ENCODE results near the gene ZNF346. TPM values are rescaled to one million over a fixed set of nuclear protein-coding genes. Genes with fewer than 3 reads are reported as not detected.

The ZNF346 gene
- total RNA-seq, 1 donor from 2014 or later: 13.9 TPM

GRCh38 chr5:177095088-177095669, 72.7 kb downstream of the ZNF346 start:
- intact Hi-C loops (cut with DNase I): no loop called here
- no peak for TF ChIP-seq CTCF (IDR thresholded peaks at IDR 0.05)
- H3K4me3 ChIP-seq: no peak overlapping the region
- peak overlapping the region; percentile 41 for H3K27ac ChIP-seq
- DNase-seq (no peak), ATAC-seq (no peak)
- H3K27me3 ChIP-seq (ENCODE audit: low read depth): no peaks in the 10 kb centered on the region
- peaks cover 16% of the 10 kb centered on the region for H3K4me1 ChIP-seq
- H3K36me3 ChIP-seq: no peaks in the 10 kb centered on the region
- no peaks in the 10 kb centered on the region for H3K9me3 ChIP-seq

GRCh38 chr5:177096162-177097015, 73.9 kb downstream of the ZNF346 start:
- Histone ChIP-seq H3K36me3 (no peaks in the 10 kb centered on the region), H3K27ac (peak overlapping the region; percentile 41), H3K4me1 (peaks cover 16% of the 10 kb centered on the region), H3K9me3 (no peaks in the 10 kb centered on the region), H3K4me3 (no peak overlapping the region), H3K27me3 (ENCODE audit: low read depth) (no peaks in the 10 kb centered on the region)
- no peak for ATAC-seq
- DNase-seq: no peak
- intact Hi-C loops (cut with DNase I): no loop called here
- TF ChIP-seq CTCF (IDR thresholded peaks at IDR 0.05): no peak

GRCh38 chr5:177097016-177097985, 74.8 kb downstream of the ZNF346 start:
- Histone ChIP-seq H3K27me3 (ENCODE audit: low read depth) (no peaks in the 10 kb centered on the region), H3K27ac (no peak overlapping the region), H3K9me3 (no peaks in the 10 kb centered on the region), H3K4me1 (peaks cover 16% of the 10 kb centered on the region), H3K4me3 (no peak overlapping the region), H3K36me3 (no peaks in the 10 kb centered on the region)
- no peak for TF ChIP-seq CTCF (IDR thresholded peaks at IDR 0.05)
- ATAC-seq (no peak), DNase-seq (no peak)
- intact Hi-C loops (cut with DNase I): no loop called here

- H3K9me3 ChIP-seq: no peaks in the 10 kb centered on the region
- ATAC-seq (peak in 1 of 2 donors; percentile 3), DNase-seq (no peak)
- H3K27ac ChIP-seq: peak overlapping the region; percentile 67
- no peak for TF ChIP-seq CTCF (IDR thresholded peaks at IDR 0.05)
- H3K4me1 ChIP-seq: peaks cover 16% of the 10 kb centered on the region
- H3K27me3 ChIP-seq (ENCODE audit: low read depth): no peaks in the 10 kb centered on the region
- intact Hi-C loops (cut with DNase I): no loop called here
- no peak overlapping the region for H3K4me3 ChIP-seq
- no peaks in the 10 kb centered on the region for H3K36me3 ChIP-seq
Measured at GRCh38 chr5:177098120-177098469, 75.6 kb downstream of the ZNF346 start.

GRCh38 chr5:177098470-177099141, 76.1 kb downstream of the ZNF346 start:
- Histone ChIP-seq H3K27me3 (ENCODE audit: low read depth) (no peaks in the 10 kb centered on the region), H3K9me3 (no peaks in the 10 kb centered on the region), H3K36me3 (no peaks in the 10 kb centered on the region), H3K4me1 (peaks cover 16% of the 10 kb centered on the region), H3K27ac (peak overlapping the region; percentile 67), H3K4me3 (no peak overlapping the region)
- no peak for TF ChIP-seq CTCF (IDR thresholded peaks at IDR 0.05)
- ATAC-seq: peak; percentile 29 to 36
- intact Hi-C loops (cut with DNase I): no loop called here
- DNase-seq: no peak
